PC-9 (cell line): ENCODE results near the gene STAT4. TPM values are rescaled to one million over a fixed set of nuclear protein-coding genes. Genes with fewer than 3 reads are reported as not detected.

Experiments
- BruUV-seq: library from RNA; stranded (reverse); fragments of 400-500 nt; replicated peaks from 2 replicates; lab custom pipeline; 2021; lab: Mats Ljungman, UMichigan
- CTCF ChIA-PET: fragments of 300-600 bp; sonication (Branson Sonifier 250); formaldehyde crosslinking; loops from one replicate; lab custom pipeline; 2022; ENCODE audit warnings: antibody characterized with exemption; lab: Charles Lee
- POLR2A ChIA-PET: fragments of 300-600 bp; sonication (Branson Sonifier 250); formaldehyde crosslinking; loops from one replicate; lab custom pipeline; 2022; ENCODE audit warnings: antibody characterized with exemption; ENCODE audit not compliant: unreplicated experiment; lab: Charles Lee
- DNase-seq, 2 experiments: peaks; one replicate each; pipeline versions ENCODE4 v3.0.0 to v3.0.0-alpha.2; 2015 to 2022; ENCODE audit warnings: mixed read lengths in 1 of 2
- H2AFZ ChIP-seq: fragments of 200-600 bp; sonication (generic); 2 replicates; pipeline ENCODE4 v1.8.1; 2017; ENCODE audit warnings: antibody characterized with exemption
- H3F3A ChIP-seq: fragments of 200-600 bp; sonication (generic); 2 replicates; pipeline ENCODE4 v1.8.1; 2017; ENCODE audit warnings: antibody characterized with exemption, mild to moderate bottlenecking, low read depth; ENCODE audit not compliant: insufficient read depth
- H3K27ac ChIP-seq: fragments of 200-600 bp; sonication (generic); 2 replicates; pipeline ENCODE4 v1.6.1; 2016; ENCODE audit warnings: mixed run types
- H3K27me3 ChIP-seq: fragments of 200-600 bp; sonication (generic); 2 replicates; pipeline ENCODE4 v1.6.1; 2016; ENCODE audit warnings: low read depth, mixed run types; ENCODE audit not compliant: insufficient read depth
- H3K36me3 ChIP-seq: fragments of 200-600 bp; sonication (generic); 2 replicates; pipeline ENCODE4 v1.6.1; 2016; ENCODE audit warnings: low read depth, mixed run types
- H3K4me1 ChIP-seq: fragments of 200-600 bp; sonication (generic); replicated peaks from 2 replicates; pipeline ENCODE4 v1.6.1; 2016; ENCODE audit warnings: mixed run types; ENCODE audit not compliant: insufficient read depth
- H3K4me2 ChIP-seq: fragments of 200-600 bp; sonication (generic); 2 replicates; pipeline ENCODE4 v1.6.1; 2017; ENCODE audit warnings: mixed run types
- H3K4me3 ChIP-seq: fragments of 200-600 bp; sonication (generic); 2 replicates; pipeline ENCODE4 v1.6.1; 2016; ENCODE audit warnings: mixed run types
- H3K79me2 ChIP-seq: fragments of 200-600 bp; sonication (generic); 2 replicates; pipeline ENCODE4 v1.6.1; 2017; ENCODE audit warnings: low read depth, mixed run types
- H3K9me2 ChIP-seq: fragments of 200-600 bp; sonication (generic); 2 replicates; pipeline ENCODE4 v1.8.1; 2017; ENCODE audit warnings: mild to moderate bottlenecking; ENCODE audit not compliant: insufficient read depth
- H3K9me3 ChIP-seq: fragments of 200-600 bp; sonication (generic); 2 replicates; pipeline ENCODE4 v1.8.1; 2016; ENCODE audit warnings: low read depth; ENCODE audit not compliant: insufficient read depth
- H4K20me1 ChIP-seq: fragments of 200-600 bp; sonication (generic); 2 replicates; pipeline ENCODE4 v1.8.1; 2017; ENCODE audit not compliant: insufficient read depth
- CTCF ChIP-seq: fragments of 200-600 bp; sonication (generic); conservative IDR thresholded peaks from 2 replicates; pipeline ENCODE4 v1.6.1; 2017; ENCODE audit warnings: mixed run types, antibody characterized with exemption, mild to moderate bottlenecking, moderate library complexity
- EZH2 ChIP-seq: fragments of 200-600 bp; sonication (generic); IDR thresholded peaks from 2 replicates; pipeline ENCODE4 v1.8.0; 2017; ENCODE audit warnings: antibody characterized with exemption, low read depth
- intact Hi-C: fragments of 100-400 bp; cut with micrococcal nuclease; formaldehyde crosslinking; loops from one replicate; pipeline ENCODE4 v1.10.0; 2022; ENCODE audit not compliant: unreplicated experiment
- total RNA-seq: library from RNA; stranded (reverse); gene quantifications from 2 replicates; pipeline ENCODE4 v1.2.3, GENCODE V29; 2021

Gene STAT4
- total RNA-seq, 1 experiment from 2014 or later: 0.70 TPM

DNA sequence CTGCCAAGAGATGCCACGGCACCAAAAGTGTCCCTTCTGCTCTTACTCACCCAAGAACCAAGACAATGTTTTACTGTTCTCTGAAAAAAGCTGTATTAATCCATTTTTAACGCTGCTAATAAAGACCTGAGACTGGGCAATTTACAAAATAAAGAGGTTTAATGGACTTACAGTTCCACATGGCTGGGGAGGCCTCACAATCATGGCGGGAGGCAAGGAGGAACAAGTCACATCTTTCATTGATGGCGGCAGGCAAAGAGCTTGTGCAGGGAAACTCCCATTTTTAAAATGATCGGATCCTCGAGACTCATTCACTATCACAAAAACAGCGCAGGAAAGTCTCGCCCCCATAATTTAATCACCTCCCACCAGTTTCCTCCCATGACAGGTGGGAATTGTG, 135.0 kb downstream of the STAT4 start:
- Histone ChIP-seq H3K9me3 (no peaks in the 10 kb centered on the region; the same call in 1 of the 2 replicates), H3K79me2 (peaks cover 21% of the 10 kb centered on the region), H2AFZ (no peak overlapping the region), H3F3A (no peaks in the 10 kb centered on the region; the same call in 1 of the 2 replicates), H3K4me3 (no peak overlapping the region), H3K9me2 (no peaks in the 10 kb centered on the region), H3K27me3 (no peaks in the 10 kb centered on the region), H3K4me2 (no peak overlapping the region), H3K36me3 (no peaks in the 10 kb centered on the region), H3K4me1 (peaks cover 4% of the 10 kb centered on the region; the same call in 1 of the 2 replicates), H3K27ac (no peak overlapping the region), H4K20me1 (no peaks in the 10 kb centered on the region)
- no TSS peak for BruUV-seq
- DNase-seq: no peak
- intact Hi-C loops: no loop called here
- ChIA-PET POLR2A (no interaction called here), CTCF (no interaction called here)
- no peak for TF ChIP-seq CTCF
- no peak for TF ChIP-seq EZH2

DNA sequence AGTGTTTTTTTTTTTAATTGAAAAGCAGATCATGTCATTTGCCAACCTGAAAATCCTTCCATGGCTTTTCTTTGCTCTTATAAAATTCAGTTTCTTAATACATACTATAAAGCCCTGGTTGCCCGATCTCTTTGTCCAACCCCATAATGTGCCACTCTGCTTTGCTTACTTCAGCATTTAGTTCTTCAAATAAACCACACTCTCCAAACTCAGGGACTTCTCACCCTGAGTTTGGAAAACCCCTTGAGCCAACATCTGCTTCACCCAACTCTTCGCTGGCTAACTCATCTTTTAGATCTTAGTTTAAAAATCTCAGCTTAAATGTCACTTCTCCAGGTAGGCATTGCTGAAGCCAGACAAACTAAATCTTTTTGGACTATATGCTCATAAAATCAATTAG, 135.6 kb downstream of the STAT4 start:
- Histone ChIP-seq H2AFZ (no peak overlapping the region), H3K27me3 (no peaks in the 10 kb centered on the region), H3K9me3 (no peaks in the 10 kb centered on the region; the same call in 1 of the 2 replicates), H3K4me1 (peaks cover 4% of the 10 kb centered on the region; the same call in 1 of the 2 replicates), H3K9me2 (no peaks in the 10 kb centered on the region), H3K36me3 (no peaks in the 10 kb centered on the region), H3F3A (no peaks in the 10 kb centered on the region; the same call in 1 of the 2 replicates), H3K79me2 (peaks cover 21% of the 10 kb centered on the region), H3K4me3 (no peak overlapping the region), H3K4me2 (no peak overlapping the region), H4K20me1 (no peaks in the 10 kb centered on the region), H3K27ac (no peak overlapping the region)
- BruUV-seq: no TSS peak
- POLR2A ChIA-PET: interaction anchor here (0.7 kb wide), 1 partner anchor 23 kb away, joined by 3 read pairs; no protein-coding TSS in a partner anchor
- CTCF ChIA-PET: no interaction called here
- no peak for DNase-seq
- intact Hi-C loops: no loop called here
- TF ChIP-seq CTCF: no peak

DNA sequence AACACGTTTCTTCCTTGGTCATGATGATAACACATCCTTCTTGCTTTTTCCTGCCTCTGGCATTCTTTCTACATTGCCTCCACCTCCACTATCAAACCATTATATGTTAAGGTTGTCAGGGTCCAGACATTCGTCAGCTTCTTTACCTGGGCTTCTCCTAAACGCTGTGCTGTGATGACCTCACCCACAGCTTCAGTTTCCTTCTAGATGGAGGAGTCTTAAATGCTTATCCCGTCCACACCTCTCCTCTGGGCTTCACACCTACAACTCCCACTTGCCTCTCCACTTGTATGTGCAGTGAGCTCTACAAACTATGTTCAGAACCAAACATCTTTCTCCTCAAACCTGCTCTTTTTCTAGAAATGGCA, 136.2 kb downstream of the STAT4 start:
- H3K4me2 ChIP-seq: peak overlapping the region; percentile 92
- TF ChIP-seq EZH2: no peak
- TF ChIP-seq CTCF: no peak
- CTCF ChIA-PET: no interaction called here
- no peaks in the 10 kb centered on the region for H3K27me3 ChIP-seq
- H3K79me2 ChIP-seq: peaks cover 21% of the 10 kb centered on the region
- H2AFZ ChIP-seq: peak overlapping the region; percentile 91
- no peaks in the 10 kb centered on the region for H4K20me1 ChIP-seq
- POLR2A ChIA-PET: interaction anchor here (0.7 kb wide), 1 partner anchor 24 kb away, joined by 3 read pairs; no protein-coding TSS in a partner anchor
- H3F3A ChIP-seq: no peaks in the 10 kb centered on the region; the same call in 1 of the 2 replicates
- H3K9me2 ChIP-seq: no peaks in the 10 kb centered on the region
- DNase-seq: no peak
- H3K4me3 ChIP-seq: peak overlapping the region; percentile 78
- no peaks in the 10 kb centered on the region for H3K36me3 ChIP-seq
- intact Hi-C loops: no loop called here
- H3K27ac ChIP-seq: no peak overlapping the region
- no peaks in the 10 kb centered on the region; the same call in 1 of the 2 replicates for H3K9me3 ChIP-seq
- H3K4me1 ChIP-seq: peaks cover 4% of the 10 kb centered on the region; the same call in 1 of the 2 replicates
- BruUV-seq: TSS peak; percentile 57
